Lung microvascular endothelial cell (primary cell): ENCODE measurements around the gene STAG2. TPM values are rescaled to one million over a fixed set of nuclear protein-coding genes. Genes with fewer than 3 reads are reported as not detected.
"Not testable (repeated sequence)": the region's sequence is repeated elsewhere in the genome, so short reads cannot be mapped to it uniquely, and the experiment has no call there.

Experiments used
- DNase-seq, 2 donors: peaks; one replicate each; pipeline versions ENCODE4 v3.0.0 to v3.0.0-alpha.2; 2010; ENCODE audit warnings: low read depth in 2 of 2
- total RNA-seq: library from RNA; depleted of rRNA; stranded (reverse); fragments of >200 nt; gene quantifications from 2 replicates; pipeline ENCODE4 v1.2.1, GENCODE V29; 2014

The STAG2 gene
- total RNA-seq, 1 donor from 2014 or later: 66.7 TPM

- no peak for DNase-seq
These were observed 72.3 kb downstream of the STAG2 start for GRCh38 chrX:124033821-124034220.

DNA sequence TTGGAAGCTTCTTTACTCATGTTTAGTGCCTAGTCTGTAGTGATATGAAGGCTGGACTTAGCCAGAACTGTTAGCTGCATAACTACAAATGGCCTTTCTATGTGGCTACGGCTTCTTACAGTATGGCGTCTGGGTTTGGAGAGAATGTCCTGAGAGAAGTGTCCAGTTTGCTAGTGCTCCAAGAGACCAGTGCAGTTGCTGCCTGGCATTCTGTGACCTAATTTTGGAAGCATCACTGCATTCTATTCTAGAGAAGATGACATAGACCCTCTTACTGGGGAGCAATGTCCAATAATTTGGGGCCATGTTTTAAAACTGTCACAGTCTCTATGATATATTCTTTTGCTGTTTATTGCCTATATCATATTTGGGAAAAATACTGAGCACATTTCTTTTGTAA lies 74.2 kb downstream of the STAG2 start:
- no peak for DNase-seq

- no peak for DNase-seq
These were observed 80.5 kb downstream of the STAG2 start for GRCh38 chrX:124042042-124042441.

- no peak for DNase-seq
These were observed 83.6 kb downstream of the STAG2 start for GRCh38 chrX:124045109-124045508.

DNA sequence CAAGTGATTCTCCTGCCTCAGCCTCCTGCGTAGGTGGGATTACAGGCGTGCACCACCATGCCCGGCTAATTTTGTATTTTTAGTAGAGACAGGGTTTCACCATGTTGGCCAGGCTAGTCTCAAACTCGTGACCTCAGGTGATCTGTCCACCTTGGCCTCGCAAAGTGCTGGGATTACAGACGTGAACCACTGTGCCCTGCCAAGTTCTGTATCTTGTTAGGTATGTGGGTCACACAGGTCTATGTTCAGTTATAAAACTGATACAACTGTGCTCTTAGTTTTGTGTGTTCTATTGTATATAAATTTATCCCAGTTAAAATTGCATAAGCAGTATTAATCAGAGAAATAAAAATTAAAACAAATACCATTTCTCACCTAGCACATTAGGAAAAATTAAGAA lies 122.9 kb downstream of the STAG2 start:
- DNase-seq: not testable (repeated sequence)

- no peak for DNase-seq
These were observed 123.6 kb downstream of the STAG2 start for GRCh38 chrX:124085063-124085462.

DNA sequence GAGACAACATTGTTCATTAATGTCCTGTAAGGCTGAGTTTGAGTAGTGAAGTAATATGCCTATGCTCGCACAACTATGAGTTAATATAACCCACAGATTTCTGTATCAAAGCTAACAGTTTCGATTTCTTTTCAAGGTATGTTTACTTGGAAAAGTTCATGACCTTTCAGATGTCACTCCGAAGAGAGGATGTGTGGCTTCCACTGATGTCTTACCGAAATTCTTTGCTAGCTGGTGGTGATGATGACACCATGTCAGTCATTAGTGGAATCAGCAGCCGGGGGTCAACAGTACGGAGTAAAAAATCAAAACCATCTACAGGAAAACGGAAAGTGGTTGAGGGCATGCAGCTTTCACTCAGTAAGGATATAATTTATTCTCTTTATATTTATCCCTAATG lies 124.9 kb downstream of the STAG2 start:
- DNase-seq: peak in 1 of 2 donors; percentile 16

DNA sequence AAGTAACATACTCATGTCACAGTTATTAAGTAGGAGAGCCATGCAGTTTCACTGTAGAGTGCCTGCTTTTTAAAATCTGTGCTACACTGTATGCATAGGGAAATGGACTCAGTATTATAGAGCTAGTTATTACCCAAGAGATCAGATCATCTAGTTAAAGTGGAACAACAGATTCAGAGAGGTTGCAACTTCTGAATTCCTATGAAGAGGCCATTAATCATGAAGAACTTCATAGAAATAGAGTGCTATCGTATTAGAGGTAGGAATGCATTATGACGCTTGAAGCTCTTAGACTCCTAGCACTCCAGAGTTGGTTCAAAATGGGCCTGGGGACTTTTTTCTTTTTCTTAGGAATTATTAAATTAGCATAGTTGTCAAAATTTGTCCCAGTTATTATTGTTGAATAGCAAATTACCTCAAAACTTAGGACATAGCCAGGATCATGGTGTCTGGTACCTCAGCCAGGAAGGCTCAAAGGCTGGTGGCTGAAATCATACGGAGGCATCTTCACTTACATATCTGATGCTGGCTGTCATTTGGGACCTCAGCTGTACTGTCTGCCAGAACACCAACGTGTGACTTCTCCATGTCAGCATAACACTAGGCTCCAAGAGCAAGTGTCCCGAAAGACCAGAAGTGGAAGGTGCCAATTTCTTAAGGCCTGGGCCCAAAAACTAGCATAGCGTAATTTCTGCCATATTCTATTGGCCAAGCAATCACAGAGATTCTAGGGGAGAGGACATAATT lies 125.7 kb downstream of the STAG2 start:
- no peak for DNase-seq

DNA sequence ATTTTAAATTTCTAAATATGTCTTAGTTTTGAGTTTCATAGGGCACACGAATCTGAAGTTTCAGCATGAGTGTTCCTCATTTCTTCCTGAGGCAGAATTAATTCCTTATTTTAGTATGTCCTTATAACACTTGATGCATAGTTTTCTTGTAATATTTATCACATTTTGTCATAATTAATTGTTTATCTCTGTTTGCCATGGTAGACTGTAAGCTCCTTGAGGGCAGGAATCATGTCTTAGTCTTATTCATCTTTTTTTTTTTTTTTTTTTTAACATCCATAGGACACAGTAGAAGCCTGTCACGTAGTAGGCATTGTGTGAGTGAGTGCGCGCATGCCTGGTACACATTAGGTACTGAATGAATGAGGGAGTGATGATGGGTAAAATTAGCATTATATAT lies 131.7 kb downstream of the STAG2 start:
- DNase-seq: no peak

DNA sequence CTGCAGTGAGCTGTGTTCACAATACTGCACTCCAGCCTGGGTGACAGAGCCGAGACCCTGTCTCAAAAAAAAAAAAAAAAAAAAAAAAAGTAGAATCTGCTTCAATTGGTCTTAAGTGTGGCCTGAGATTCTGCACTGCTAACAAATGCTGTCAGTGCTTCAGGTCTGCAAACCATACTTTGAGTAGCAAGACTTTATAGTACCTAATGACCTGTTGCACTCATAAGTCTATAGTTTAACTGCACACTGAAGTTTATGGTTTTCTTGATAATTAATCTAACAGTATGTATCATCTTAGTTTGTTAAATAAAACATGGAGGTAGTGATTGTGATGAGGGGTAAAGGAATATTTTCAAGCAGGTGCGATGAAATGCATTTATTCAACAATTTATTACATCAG lies 135.6 kb downstream of the STAG2 start:
- DNase-seq: no peak

DNA sequence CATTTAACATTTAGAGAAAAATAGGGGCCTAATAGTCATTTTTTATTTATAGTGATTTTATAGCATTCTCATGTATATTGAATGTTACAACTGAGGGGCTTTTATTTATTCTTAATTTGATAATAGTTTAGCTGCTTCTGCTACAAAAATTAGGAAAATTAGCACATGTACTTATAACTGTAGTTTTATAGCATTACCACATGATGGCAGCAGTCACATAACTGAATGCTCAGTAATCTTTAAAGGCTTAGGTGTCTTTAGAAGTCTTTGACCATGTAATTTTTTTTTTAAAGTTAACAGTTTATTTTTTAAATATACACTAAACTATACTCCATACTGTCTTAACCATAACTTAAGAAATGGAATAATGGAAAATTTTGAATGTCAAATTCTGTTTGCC lies 136.6 kb downstream of the STAG2 start:
- DNase-seq: peak; percentile 42 to 48

- DNase-seq: no peak
These were observed 142.5 kb downstream of the STAG2 start for GRCh38 chrX:124103966-124104365.

DNA sequence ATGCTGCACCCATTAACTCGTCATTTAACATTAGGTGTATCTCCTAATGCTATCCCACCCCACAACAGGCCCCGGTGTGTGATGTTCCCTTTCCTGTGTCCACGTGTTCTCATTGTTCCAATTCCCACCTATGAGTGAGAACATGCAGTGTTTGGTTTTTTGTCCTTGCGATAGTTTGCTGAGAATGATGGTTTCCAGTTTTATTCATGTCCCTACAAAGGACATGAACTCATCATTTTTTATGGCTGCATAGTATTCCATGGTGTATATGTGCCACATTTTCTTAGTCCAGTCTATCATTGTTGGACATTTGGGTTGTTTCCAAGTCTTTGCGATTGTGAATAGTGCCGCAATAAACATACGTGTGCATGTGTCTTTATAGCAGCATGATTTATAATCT lies 143.0 kb downstream of the STAG2 start:
- not testable (repeated sequence) for DNase-seq

- DNase-seq: no peak
These were observed 152.4 kb downstream of the STAG2 start for GRCh38 chrX:124113621-124114600.

GRCh38 chrX:124117325-124117724 lies 155.8 kb downstream of the STAG2 start:
- no peak for DNase-seq

DNA sequence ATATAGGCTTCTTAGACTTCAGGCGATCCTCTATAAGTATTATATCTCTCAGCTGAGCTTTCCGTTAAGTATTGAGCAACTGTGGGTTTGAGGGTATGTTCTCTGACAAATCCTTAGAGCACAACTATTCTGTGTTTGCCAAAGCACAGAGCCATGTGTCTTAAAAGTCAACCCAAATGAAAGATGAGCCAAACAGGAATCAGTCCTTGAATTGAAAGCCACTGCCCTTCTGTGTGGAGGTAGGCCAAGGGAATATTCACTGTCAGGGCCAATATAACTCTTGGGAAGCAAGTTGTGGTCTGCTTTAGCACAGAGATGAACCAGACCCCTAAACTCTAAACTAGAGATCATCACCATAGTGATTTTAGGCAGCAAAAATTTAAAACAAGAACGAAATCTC lies 164.0 kb downstream of the STAG2 start:
- DNase-seq: no peak

GRCh38 chrX:124127496-124127895 lies 166.0 kb downstream of the STAG2 start:
- DNase-seq: no peak

DNA sequence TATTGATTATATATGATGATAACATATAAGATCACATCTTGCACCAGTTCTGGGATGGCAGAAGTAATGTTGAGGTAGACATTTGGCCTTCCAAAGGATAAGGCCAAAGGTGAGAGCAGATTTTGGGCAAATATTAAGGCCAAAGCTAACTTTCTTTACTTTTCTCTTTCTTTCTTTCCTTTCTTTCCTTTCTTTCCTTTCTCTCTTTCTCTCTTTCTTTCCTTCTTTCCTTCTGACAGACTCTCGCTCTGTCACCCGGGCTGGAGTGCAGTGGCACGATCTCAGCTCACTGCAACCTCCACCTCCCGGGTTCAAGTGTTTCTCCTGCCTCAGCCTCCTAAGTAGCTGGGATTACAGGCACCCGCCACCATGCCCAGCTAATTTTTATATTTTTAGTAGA lies 170.9 kb downstream of the STAG2 start:
- not testable (repeated sequence) for DNase-seq

- DNase-seq: no peak
These were observed 184.2 kb downstream of the STAG2 start for GRCh38 chrX:124145749-124146148.

GRCh38 chrX:124151195-124151594 lies 189.7 kb downstream of the STAG2 start:
- no peak for DNase-seq
